Mammary epithelial cell (primary cell): ENCODE measurements around the gene NCAN.
"Not testable (repeated sequence)": the region's sequence is repeated elsewhere in the genome, so short reads cannot be mapped to it uniquely, and the experiment has no call there.

ENCODE experiments used
- EZH2 ChIP-seq: IDR thresholded peaks from 2 replicates; pipeline ENCODE4 v1.6.1; 2012; ENCODE audit warnings: low read length, inconsistent platforms, borderline replicate concordance
- TF ChIP-seq, protein P1 (sequence below), 2 donors: IDR thresholded peaks in 1 of 2; conservative IDR thresholded peaks in 1 of 2; 2 replicates each; pipeline ENCODE4 v1.5.1; 2011 to 2012; ENCODE audit warnings: inconsistent platforms in 2 of 2, low read length in 2 of 2, mild to moderate bottlenecking in 2 of 2, control low read depth in 1 of 2, low read depth in 1 of 2; ENCODE audit not compliant: insufficient read depth in 1 of 2; ENCODE audit errors: extremely low read depth in 1 of 2

- TF ChIP-seq, protein P1, sequence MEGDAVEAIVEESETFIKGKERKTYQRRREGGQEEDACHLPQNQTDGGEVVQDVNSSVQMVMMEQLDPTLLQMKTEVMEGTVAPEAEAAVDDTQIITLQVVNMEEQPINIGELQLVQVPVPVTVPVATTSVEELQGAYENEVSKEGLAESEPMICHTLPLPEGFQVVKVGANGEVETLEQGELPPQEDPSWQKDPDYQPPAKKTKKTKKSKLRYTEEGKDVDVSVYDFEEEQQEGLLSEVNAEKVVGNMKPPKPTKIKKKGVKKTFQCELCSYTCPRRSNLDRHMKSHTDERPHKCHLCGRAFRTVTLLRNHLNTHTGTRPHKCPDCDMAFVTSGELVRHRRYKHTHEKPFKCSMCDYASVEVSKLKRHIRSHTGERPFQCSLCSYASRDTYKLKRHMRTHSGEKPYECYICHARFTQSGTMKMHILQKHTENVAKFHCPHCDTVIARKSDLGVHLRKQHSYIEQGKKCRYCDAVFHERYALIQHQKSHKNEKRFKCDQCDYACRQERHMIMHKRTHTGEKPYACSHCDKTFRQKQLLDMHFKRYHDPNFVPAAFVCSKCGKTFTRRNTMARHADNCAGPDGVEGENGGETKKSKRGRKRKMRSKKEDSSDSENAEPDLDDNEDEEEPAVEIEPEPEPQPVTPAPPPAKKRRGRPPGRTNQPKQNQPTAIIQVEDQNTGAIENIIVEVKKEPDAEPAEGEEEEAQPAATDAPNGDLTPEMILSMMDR (conservative IDR thresholded peaks at IDR 0.05 in 1 of 2, IDR thresholded peaks at IDR 0.05 in 1 of 2; ENCODE audit: extremely low read depth in 1 of 2, insufficient read depth in 1 of 2, low read depth in 1 of 2, low read length in 2 of 2) = not testable (repeated sequence)
- TF ChIP-seq EZH2 = not testable (repeated sequence)
Observed at GRCh38 chr19:19221000-19221399, 9.2 kb downstream of the NCAN start.
